HG03066 (cell line): ENCODE measurements around the gene SMC4.

Experiments used
- ATAC-seq: cut with Tn5 transposase; IDR thresholded peaks from one replicate; pipeline ENCODE4 v1.9.1; 2021; ENCODE audit warnings: low read depth; ENCODE audit not compliant: unreplicated experiment

The SMC4 gene

DNA sequence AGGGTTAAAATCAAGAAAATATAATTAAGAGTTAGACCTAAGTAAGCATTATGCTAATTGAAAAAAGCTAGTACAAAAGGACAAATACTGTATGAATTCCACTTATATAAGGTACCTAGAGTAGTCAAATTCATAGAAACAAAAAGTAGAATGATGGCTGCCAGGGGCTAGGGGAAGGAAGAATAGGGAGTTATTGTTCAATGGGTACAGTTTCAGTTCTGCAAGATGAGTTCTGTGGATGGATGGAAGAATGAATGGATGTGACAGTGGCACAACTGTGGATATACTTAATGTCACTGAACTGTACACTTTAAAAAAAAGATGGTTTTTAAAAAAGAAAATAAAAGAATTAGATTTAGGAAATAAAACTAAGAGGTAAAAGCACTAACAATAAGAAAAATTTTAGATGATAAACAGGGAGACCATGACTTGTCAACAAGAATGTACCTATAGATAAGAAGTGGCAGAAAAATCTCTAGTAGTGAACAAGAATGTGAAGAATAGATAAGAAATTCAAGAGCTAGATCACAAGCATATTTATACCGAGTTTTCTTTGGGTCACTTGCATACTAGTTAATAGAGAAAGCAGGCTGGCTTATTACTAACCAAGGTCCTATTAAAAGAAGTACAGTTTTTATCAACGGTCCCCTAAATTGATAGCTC lies 6.0 kb upstream of the SMC4 start:
- ATAC-seq = no peak

DNA sequence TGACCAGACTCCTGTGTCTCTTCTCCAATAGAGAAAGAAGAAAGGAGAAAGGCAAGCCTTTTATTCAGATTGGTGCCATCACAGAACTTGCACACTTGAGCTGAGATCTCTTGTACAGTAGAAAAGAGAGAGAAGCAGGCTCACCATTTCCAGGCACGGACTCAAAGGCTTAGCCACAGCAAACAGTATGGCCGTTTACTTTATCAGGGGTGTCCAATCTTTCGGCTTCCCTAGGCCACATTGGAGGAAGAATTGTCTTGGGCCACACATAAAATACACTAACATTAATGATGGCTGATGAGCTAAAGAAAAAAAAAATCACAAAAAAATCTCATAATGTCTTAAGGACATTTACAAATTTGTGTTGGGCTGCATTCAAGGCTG lies 5.4 kb upstream of the SMC4 start:
- ATAC-seq = no peak

DNA sequence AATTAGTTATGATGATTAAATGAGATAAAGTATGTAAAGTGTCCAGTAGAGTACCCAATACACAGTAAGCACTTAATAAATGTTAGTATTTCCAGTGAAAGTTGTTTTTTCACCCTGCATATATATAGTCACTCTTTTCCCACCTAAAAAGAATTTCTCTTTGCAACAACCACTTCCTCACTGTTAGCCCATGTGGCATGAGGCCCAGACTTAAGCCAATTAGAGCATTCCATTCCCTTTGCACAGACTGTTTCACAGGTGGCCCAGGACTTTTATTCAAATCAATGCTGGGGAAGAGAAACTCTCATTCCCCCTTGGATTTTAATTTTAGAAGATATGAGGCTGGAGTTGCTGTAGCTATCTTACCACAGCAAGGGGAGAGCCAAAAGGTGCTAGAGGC lies 4.2 kb upstream of the SMC4 start:
- no peak for ATAC-seq

DNA sequence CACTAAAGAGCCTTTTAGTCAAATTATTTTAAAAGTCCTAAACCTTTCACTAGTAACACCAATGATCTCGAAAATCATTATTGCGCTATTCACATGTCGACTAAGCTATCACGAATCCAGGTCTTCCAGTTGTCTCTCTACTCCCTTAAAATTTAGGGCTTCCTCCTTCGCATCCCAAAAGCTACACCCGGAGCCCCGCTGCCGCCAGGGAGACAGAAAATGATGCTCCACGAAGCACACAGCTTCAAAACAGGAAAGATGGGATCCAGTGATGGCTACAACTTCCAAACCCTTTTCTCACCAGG lies 678 bp upstream of the SMC4 start:
- ATAC-seq = peak; percentile 1

DNA sequence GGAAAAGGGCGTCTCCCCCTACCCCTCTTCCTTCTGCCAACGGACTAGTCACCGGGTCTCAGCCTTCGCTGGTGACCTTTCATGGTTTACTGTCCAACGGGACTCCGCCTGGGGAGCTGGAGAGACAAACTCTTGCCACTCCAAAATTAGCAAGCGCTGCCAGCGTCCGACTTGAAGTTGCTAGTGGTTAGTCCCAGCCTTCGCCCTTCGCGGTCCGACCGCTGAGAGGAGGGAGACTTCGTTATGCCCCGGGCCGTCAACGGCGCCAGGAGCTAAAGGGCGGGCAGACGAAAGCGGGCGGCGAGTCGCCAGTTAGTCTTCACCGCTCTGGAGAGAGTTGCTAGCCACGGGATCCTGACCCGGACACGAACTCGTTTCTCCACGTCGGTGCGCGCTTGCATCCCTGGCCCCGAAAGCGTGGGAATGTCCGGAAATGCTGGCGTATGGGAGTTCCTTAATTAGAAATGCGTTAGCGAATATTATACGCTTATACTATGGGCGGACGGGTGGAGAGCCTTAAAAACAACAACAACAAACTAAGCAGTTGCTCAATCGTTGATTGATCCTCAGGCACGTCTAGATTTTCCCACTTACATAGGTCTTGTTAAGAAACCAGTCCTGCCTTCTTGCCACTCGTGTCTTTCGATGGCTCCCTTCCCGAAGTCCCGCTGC lies 716 bp downstream of the SMC4 start:
- peak; percentile 12 for ATAC-seq

DNA sequence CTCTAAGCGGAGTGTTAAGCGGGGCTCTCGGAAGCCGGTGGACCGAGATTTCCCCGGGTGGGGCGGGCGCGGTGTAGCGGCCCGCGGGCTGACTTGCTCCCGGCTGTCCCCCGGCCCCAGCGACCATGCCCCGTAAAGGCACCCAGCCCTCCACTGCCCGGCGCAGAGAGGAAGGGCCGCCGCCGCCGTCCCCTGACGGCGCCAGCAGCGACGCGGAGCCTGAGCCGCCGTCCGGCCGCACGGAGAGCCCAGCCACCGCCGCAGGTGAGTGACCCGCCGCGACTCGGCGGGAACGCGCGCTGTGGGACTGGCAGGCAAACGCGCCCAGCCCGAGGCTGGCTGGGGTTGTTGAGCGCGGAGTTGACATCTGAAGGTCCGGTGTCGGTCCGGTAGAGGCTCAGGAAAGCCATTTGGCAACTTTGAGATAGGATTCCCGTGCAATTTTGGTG lies 1.3 kb downstream of the SMC4 start:
- no peak for ATAC-seq

DNA sequence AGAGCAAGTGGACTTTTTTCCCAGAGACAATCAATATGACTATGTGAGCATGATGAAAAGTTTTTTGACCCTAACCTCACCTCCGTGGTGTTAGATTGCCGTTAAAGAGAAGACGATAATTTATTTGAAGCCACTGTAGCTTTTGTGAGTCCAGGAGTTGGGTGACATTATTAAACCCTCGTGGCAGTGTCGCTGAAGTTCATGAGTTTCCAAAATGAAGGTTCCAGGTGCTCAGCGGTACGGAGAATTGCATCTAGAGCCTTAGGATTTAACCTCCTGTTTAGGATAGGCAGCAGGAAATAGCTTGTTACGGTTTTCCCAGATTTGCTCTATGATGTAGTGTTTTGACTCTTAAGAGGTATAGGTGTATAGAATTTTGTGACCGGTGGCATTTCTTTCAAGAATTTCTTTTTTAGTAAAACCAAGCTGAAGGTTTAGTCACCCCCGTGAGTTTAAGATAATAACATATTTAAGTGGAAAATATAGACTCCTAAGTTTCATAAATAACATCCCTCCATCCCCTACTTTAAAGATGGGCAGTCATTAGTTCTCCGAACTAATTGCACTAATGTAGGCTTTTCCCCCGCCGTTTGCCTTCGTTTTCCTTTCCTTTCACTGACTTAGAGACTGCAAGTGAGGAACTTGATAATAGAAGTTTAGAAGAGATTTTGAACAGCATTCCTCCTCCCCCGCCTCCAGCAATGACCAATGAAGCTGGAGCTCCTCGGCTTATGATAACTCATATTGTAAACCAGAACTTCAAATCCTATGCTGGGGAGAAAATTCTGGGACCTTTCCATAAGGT lies 2.0 kb downstream of the SMC4 start:
- no peak for ATAC-seq

DNA sequence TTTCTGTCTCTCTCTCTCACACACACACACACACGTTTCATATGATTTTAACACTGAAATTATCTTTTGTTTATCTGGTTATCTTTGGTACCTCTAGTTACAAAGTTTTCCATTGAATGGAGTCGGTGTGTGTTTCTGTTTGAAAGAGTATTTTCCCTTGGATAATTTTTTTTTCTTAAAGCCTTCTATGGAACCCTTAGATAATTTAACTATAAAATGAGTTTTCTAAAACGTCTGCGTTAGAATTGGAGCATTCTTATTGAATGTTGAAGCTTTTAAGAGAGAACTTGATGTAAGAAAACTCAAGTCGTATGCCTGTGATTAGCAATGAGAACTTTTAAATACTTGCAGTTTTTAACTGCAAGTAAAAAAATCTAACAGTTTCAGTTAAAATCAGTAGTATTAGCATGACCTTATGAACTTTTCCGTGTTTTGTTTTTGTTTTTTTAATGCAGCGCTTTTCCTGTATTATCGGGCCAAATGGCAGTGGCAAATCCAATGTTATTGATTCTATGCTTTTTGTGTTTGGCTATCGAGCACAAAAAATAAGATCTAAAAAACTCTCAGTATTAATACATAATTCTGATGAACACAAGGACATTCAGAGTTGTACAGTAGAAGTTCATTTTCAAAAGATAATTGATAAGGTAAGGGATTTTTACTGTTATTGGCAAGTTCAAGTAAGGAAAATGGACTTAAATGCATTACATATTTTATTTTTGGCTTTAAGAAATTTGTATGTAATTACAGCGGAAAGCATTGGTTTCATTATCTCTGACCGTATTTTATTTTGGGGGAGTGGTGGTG lies 3.0 kb downstream of the SMC4 start:
- ATAC-seq = no peak

DNA sequence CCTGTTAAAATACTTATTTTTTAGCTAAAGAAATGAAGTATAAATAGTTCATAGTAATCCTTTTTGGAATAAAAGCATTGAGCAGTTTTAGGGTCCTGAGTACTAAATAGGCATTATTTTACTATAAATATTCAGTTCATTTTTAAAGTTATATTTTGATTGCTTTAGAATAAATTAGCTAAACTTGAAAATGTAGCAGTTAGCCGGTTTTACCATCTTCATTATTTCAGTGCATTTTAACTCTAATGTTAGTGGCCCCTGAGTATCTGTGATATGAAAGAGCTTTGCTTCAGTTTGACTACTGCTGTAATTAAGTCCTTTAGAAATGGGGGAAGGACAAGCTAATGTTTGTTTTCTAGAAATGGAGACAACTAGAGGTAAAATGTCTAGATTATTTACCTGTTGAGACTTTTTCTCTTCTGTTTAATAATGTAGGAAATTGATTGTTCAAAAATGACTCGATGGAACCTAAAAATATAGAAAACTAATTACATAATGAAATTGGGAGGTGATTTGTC lies 3.6 kb downstream of the SMC4 start:
- ATAC-seq = no peak

DNA sequence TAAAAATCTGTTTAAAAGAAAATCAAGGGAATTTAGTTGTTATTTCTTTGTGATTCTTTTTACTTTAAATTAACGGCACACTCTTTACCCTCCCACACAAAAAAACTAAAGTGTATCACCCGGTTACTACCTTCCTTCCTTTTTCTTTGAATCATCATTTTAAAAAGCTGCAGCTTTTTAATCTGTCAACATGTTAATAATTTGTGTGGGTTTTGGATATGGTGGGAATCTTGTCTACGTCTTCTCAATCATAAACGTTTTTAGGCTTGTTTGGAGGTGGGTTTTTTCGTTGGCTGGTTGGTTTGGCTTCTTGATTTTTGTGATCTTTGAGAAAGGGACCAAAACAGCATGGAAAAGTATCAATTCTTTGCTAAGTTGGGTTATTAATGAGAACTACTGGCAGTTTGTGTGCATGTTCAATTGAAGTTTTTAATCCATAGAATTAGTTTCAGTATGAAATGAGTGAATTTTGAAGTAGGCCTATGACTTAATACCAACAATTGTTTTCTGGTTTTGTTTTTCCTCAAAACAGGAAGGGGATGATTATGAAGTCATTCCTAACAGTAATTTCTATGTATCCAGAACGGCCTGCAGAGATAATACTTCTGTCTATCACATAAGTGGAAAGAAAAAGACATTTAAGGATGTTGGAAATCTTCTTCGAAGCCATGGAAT lies 4.5 kb downstream of the SMC4 start:
- ATAC-seq = no peak

DNA sequence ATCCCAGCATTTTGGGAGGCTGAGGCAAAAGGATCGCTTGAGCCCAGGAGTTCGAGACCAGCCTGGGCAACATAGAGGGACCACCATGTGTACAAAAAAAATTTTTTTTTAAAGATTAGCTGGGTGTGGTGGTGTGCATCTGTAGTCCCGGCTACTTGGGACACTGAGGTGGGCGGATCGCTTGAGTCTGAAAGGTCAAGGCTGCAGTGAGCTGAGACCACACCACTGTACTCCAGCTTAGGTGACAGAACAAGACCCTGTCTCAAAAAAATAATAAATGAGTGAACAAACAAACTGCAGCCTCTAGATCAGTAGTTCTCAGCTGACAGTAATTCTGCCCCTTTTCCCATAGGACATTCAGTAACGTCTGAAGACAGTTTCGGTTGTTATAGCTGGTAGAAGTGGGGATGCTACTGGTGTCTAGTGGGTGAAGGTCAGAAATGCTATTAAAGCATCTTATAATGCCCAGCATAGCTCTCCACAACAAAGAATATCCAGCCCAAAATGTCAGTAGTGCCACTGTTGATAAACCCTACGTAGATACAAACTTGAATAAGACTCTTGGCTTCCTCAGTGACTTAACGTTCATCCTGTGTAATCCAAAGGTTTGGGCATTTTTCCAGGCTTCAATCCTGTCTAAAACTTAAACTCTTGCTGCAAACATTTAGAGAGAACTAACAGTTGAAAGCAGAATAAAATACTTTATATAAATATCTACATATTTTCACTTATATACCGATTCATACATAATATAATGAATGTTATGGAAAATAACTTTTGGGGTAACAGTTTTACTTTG lies 10.6 kb downstream of the SMC4 start:
- ATAC-seq = no peak

DNA sequence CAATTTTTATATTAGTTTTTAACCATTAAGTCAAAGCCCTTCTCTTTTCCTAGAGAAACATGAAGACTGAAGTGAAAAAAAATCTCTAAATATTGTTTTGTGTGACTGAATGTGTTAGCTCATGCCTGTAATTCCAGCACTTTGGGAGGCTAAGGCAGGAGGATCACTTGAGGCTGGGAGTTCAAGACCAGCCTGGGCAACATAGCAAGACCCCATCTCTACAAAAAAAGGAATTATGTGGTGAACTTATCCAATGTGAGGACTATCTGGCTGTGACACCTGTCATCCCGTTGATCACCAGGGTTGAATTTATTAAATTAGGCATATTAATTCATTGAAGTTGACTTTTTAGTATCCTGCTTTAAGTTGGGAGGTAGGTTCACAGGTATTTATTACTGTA lies 13.0 kb downstream of the SMC4 start:
- no peak for ATAC-seq

DNA sequence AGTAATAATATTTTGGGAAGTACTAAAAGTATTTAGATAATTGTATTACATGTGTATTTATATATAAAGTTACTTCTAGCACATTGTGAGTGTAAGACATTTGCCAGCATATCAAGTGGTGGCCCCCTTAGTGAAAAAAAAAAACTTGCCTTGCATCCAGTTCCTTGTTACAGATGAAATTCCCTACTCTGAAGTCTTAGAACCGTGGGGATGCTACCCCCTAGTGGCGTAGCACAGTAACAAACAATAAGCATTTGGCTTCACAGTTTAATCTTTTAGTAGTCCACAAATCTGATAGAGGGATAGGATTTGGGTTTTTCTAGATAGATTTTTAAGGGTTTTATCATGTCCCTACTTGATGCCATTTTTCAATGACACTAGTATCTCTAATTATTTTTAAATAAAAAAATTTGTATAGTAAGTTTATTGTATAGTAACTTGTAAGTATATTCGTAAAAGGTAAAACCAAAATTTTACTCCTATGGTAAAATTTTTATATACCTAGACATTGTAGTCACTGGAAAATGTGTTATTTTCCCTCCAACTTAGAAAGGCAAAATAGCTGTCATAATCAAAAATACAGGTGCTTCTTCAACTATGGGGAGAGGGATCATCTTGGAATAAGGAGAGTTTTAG lies 14.3 kb downstream of the SMC4 start:
- ATAC-seq = peak; percentile 87

DNA sequence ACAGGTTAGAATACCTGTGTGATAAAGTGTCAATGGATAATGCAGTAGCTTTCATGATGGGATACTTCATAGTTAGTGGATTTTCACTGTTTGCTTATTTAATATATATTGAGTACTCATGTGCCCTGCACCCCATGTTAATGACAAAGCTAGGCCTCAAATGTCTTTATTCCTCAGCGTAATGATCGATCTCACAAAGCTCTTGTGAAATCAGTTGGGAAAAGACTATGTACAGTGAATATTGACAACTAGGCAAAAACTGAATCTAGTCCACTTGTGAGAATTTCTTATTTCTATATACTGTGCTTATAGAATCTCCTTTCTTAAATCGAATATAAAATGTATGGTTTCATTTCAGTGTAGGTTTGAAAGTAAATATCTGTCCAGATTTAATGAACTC lies 17.9 kb downstream of the SMC4 start:
- no peak for ATAC-seq

DNA sequence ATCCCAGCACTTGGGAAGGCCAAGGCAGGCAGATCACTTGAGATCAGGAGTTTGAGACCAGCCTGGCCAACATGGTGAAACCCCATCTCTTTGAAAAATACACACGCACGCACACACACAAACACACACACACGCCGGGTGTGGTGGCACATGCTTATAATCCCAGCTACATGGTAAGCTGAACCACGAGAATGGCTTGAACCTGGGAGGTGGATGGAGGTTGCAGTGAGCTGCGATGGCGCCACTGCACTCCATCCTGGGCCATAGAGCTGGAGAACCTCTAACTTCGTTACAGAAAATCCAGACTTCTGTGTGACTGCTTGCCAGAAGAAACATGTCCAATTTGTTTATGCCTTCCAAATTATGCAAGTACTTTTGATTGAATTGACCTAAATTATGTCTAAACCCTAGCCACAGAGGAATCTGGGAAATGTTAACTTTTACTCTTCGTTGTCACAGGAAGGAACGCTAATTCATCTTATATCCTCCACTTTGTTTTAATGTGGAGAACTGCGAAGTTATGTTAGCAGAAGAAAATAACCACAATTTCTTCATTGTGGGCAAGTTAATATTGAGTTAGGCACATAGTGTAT lies 28.5 kb downstream of the SMC4 start:
- no peak for ATAC-seq

DNA sequence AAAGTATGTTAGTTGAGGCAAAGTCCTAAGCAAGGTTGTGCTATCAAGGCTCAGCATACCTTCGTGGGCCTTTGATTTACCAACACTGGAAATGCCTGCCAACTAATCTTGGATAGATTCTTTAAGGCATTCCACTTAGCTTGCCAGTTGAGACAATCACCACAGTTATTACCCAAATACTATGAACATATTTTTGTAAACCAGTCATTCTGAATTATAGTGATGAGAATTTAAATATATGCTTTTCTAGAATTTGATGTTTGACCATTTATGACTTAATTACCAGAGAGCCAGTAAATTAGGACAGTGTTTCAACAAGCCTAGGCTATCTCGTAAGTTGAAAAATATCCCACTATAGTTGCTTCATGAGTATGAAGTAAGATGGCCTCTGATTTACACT lies 34.6 kb downstream of the SMC4 start:
- no peak for ATAC-seq

DNA sequence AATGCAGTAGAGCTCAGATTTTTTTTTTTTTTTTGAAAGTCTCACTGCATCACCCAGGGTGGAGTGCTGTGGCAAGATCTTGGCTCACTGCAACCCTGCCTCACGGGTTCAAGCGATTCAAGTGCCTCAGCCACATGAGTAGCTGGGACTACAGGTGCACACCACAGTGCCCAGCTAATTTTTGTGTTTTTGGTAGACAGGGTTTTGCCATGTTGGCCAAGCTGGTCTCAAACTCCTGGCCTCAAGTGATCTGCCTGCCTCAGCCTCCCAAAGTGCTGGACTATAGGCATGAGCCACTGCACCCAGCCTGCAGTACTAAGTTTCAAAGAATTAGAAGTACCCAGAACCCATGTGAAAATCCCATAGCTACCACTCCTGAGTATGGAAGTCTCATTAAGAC lies 35.6 kb downstream of the SMC4 start:
- no peak for ATAC-seq

DNA sequence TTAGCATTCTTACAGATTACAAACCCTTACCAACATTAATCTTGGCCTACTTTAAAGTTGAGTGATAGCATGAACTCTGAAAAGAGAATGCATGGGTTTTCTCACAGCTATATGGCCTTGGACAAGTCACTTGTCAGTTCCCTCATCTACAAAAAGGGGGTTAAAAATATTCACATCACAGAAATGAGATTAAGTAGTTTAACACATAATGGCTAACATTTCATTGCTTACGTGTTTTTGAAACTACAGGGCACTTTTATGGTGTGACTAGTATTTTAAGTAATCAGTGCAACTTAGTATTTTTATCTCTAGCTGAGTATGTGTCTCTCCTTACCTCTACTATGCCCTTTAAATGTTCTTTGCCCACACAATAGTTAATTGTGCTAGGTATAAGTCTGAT lies 36.3 kb downstream of the SMC4 start:
- no peak for ATAC-seq

DNA sequence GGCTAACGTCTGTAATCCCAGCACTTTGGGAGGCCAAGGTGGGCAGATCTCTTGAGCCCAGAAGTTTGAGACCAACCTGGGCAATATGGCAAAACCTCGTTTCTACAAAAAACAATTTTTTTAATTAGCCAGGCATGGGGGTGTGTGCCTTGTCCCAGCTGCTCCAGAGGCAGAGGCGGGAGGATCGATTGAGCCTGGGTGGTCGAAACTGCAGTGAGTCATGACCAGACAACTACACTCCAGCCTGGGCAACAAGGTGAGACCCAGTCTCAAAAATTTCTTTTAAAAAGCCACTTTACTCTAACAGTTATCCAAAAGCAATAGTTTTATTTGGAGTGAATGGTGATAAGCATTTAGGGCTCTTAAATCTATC lies 37.6 kb downstream of the SMC4 start:
- no peak for ATAC-seq
